Measurements from ENCODE around the gene SLC34A2. TPM values are rescaled to one million over a fixed set of nuclear protein-coding genes. Genes with fewer than 3 reads are reported as not detected.

SLC34A2 gene
- total RNA-seq, 6 donors from 2014 or later = 618 to 2,772 (median 1,642) TPM

DNA sequence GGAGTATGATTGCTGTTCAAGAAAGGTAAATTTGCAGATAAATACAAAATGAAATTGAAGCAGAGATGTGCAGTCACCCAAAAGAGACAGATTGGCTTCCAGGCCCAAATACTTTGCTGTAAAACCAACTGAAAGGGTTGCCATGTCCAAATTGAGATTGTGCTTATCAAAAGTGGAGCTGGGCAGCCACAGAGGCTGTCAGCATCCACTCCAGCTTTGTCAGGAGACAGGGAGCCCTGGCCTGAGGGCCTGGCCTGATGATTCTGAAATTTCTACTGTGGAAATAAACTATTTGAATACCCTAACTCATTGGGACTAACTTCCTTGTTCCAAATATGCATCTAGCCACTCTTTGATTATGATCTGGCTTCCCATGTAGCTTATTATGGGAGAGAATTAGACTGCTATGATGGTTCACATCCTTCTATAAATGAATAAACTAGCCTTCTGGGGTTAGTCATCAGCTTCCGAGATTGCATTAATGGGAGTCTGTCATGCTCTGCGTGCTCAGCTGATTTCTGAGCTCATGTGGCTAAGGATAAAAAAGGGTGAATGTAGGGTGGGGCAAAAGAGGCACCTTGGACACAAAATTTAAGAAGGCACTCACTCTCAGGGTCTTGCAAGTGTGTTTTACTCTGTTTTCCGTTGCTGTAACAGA lies 48.2 kb downstream of the SLC34A2 start:
- Histone ChIP-seq H3K36me3 (no peaks in the 10 kb centered on the region), H3K9me3 (no peaks in the 10 kb centered on the region), H3K4me3 (no peak overlapping the region), H3K27ac (no peak overlapping the region), H3K4me1 (no peaks in the 10 kb centered on the region), H3K27me3 (no peaks in the 10 kb centered on the region)
- WGBS, 2 donors = 72 to 94% methylated on average over 3 of the region's 3 CpGs
- DNase-seq = no peak
- TF ChIP-seq, protein P1, sequence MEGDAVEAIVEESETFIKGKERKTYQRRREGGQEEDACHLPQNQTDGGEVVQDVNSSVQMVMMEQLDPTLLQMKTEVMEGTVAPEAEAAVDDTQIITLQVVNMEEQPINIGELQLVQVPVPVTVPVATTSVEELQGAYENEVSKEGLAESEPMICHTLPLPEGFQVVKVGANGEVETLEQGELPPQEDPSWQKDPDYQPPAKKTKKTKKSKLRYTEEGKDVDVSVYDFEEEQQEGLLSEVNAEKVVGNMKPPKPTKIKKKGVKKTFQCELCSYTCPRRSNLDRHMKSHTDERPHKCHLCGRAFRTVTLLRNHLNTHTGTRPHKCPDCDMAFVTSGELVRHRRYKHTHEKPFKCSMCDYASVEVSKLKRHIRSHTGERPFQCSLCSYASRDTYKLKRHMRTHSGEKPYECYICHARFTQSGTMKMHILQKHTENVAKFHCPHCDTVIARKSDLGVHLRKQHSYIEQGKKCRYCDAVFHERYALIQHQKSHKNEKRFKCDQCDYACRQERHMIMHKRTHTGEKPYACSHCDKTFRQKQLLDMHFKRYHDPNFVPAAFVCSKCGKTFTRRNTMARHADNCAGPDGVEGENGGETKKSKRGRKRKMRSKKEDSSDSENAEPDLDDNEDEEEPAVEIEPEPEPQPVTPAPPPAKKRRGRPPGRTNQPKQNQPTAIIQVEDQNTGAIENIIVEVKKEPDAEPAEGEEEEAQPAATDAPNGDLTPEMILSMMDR (IDR thresholded peaks at IDR 0.05) = no peak
- TF ChIP-seq POLR2A (IDR thresholded peaks at IDR 0.05) (no peak), EP300 (IDR thresholded peaks at IDR 0.05) (no peak)
- no peak for ATAC-seq (ENCODE audit: low FRiP score in 2 of 2)

DNA sequence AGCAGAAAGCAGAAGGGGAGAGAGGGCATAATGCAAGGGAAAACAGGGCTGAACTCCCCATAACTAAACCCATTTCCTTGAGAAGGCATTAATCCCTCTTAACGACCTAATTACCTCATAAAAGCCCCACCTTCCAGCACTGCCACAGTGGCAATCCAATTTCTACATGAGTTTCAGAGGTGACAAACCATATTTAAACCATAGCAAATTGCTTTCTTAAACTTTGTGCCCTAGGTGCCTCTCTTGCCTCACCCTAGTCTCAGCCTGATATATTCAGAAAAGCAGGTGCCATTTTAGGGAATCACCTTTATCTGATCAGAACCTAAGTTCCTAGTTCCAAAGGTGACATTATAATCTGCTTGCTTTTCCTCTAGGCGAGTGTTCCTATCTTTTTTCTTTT lies 48.9 kb downstream of the SLC34A2 start:
- H3K4me3 ChIP-seq = no peak overlapping the region
- ATAC-seq (ENCODE audit: low FRiP score in 2 of 2) (no peak), DNase-seq (no peak)
- H3K27ac ChIP-seq = no peak overlapping the region
- H3K4me1 ChIP-seq = no peaks in the 10 kb centered on the region
- no peaks in the 10 kb centered on the region for H3K36me3 ChIP-seq
- TF ChIP-seq POLR2A (IDR thresholded peaks at IDR 0.05) (no peak), EP300 (IDR thresholded peaks at IDR 0.05) (no peak), POLR2AphosphoS5 (IDR thresholded peaks at IDR 0.05) (no peak)
- TF ChIP-seq, protein P1 (IDR thresholded peaks at IDR 0.05) = no peak
- H3K9me3 ChIP-seq = no peaks in the 10 kb centered on the region
- 75 to 91% methylated on average over 2 of the region's 2 CpGs for WGBS, 2 donors
- H3K27me3 ChIP-seq = no peaks in the 10 kb centered on the region

DNA sequence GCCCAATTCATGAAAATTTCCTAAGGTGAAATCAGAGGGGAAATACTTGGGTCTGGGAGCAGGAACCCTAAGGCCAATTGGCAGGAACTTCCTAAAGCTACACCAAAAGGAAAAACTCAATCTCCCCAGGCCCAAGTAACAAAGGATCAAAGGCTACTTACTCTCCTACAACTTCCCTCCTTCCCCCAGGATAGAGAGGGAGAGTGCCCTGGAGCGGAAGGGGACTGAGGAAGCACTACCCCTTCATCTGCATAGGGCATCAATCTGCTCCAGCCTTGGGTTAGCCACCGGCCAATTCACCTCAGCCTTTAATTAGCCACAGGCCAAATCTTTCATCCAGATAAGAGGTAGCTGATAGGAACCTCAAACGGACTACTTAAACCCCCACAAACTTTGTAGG lies 55.0 kb downstream of the SLC34A2 start:
- Histone ChIP-seq H3K27ac (no peak overlapping the region), H3K27me3 (no peaks in the 10 kb centered on the region), H3K4me1 (no peaks in the 10 kb centered on the region), H3K9me3 (no peaks in the 10 kb centered on the region), H3K36me3 (no peaks in the 10 kb centered on the region), H3K4me3 (no peak overlapping the region)
- DNase-seq (no peak), ATAC-seq (ENCODE audit: low FRiP score in 2 of 2) (no peak)
- 75 to 80% methylated on average over 3 of the region's 3 CpGs for WGBS, 2 donors
- TF ChIP-seq POLR2A (IDR thresholded peaks at IDR 0.05) = no peak
- TF ChIP-seq EP300 (IDR thresholded peaks at IDR 0.05) = no peak
- TF ChIP-seq, protein P1 (IDR thresholded peaks at IDR 0.05) = no peak
- TF ChIP-seq POLR2AphosphoS5 (IDR thresholded peaks at IDR 0.05) = no peak

DNA sequence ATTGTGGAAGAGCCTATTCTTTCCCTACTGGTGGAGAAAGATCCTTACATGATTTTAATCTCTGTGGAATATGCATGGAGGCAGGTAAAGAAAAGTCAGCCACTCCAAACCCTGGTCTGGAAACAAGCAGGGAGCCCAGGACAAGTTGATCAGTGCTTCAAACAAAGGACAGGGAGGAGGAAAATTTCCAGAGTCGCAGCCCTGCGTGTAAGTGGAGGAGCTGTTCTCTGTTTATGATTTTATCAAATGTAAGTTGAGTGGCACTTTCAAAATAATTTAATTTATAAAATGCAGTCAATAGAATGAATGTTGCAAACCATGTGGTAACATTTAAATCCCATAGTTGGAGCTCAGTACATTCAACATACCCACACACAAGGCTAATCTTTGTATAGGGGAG lies 57.0 kb downstream of the SLC34A2 start:
- no peak for ATAC-seq (ENCODE audit: low FRiP score in 2 of 2)

More for the DNA sequence above, 57.0 kb downstream of the SLC34A2 start:
- Histone ChIP-seq H3K9me3 (no peaks in the 10 kb centered on the region), H3K27ac (no peak overlapping the region), H3K27me3 (no peaks in the 10 kb centered on the region), H3K4me1 (no peaks in the 10 kb centered on the region), H3K36me3 (no peaks in the 10 kb centered on the region), H3K4me3 (no peak overlapping the region)
- DNase-seq = no peak
- 85 to 100% methylated on average over 2 of the region's 2 CpGs for WGBS, 2 donors
- TF ChIP-seq POLR2A (IDR thresholded peaks at IDR 0.05) (no peak), POLR2AphosphoS5 (IDR thresholded peaks at IDR 0.05) (no peak), EP300 (IDR thresholded peaks at IDR 0.05) (no peak)
- TF ChIP-seq, protein P1 (IDR thresholded peaks at IDR 0.05) = no peak

Measured in upper lobe of left lung (tissue), 6 donors.